Astrocyte of the spinal cord (primary cell): ENCODE data around the gene DCAF16.

ENCODE experiments used
- DNase-seq: peaks from one replicate; pipeline ENCODE4 v3.0.0; 2011; ENCODE audit warnings: low read depth, low spot score
- H3K4me3 ChIP-seq: 2 replicates; pipeline ENCODE4 v1.5.1; 2011; ENCODE audit warnings: low read depth, mild to moderate bottlenecking, low read length, moderate library complexity
- in situ Hi-C: cut with HindIII; loops from 2 replicates; pipeline ENCODE4 v1.10.0; 2017; ENCODE audit warnings: low sequenced_read_pairs
- TF ChIP-seq, protein P1 (sequence below): IDR thresholded peaks from 2 replicates; pipeline ENCODE4 v1.5.1; 2012; ENCODE audit warnings: low read depth, mild to moderate bottlenecking, low read length, inconsistent platforms

Gene DCAF16

DNA sequence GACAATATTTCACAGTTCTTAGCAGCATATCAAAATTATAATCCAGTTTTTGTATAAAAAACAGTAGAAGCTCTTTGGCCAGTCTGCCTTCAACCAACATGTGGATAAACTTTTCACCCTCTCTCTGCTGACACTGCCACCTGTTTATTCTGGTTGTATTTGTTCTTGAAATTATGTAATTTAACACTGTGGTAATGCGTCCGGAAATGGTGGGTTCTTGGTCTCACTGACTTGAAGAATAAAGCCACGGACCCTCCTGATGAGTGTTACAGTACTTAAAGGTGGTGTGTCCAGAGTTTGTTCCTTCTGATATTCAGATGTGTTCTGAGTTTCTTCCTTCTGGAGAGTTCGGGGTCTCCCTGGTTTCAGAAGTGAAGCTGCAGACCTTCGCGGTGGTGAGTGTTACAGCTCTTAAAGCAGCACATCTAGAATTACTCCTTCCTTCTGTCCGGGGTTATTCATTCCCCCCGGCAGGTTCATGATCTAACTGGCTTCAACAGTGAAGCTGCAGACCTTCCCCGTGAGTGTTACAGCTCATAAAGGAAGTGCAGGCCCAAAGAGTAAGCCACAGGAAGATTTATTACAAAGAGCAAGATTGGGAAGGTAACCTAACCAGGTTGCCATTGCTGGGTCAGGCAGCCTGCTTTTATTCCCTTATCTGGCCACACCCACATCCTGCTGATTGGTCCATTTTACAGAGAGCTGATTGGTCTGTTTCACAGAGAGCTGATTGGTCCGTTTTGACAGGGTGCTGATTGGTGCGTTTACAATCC lies 44.9 kb downstream of the DCAF16 start:
- TF ChIP-seq, protein P1, sequence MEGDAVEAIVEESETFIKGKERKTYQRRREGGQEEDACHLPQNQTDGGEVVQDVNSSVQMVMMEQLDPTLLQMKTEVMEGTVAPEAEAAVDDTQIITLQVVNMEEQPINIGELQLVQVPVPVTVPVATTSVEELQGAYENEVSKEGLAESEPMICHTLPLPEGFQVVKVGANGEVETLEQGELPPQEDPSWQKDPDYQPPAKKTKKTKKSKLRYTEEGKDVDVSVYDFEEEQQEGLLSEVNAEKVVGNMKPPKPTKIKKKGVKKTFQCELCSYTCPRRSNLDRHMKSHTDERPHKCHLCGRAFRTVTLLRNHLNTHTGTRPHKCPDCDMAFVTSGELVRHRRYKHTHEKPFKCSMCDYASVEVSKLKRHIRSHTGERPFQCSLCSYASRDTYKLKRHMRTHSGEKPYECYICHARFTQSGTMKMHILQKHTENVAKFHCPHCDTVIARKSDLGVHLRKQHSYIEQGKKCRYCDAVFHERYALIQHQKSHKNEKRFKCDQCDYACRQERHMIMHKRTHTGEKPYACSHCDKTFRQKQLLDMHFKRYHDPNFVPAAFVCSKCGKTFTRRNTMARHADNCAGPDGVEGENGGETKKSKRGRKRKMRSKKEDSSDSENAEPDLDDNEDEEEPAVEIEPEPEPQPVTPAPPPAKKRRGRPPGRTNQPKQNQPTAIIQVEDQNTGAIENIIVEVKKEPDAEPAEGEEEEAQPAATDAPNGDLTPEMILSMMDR: no peak
- no peak overlapping the region for H3K4me3 ChIP-seq
- no peak for DNase-seq
- in situ Hi-C loops: no loop called here

DNA sequence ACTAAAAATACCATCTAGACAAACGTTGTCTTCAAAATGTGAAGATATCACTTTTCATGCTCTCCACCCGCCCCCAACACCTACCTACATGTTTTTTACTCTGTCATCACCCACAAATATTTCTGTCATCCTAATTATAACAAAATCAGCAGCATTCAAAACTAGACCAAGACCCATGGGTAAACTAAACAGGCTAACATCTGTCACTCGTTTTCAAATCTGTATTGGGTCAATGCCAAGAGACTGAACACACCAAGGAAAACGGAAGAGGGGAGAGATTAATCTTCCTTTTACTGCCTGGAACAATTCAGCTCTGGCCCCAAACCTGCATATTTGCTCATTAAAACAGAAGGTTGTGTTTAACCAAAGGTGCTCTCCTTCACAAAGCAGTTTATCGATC lies 46.6 kb downstream of the DCAF16 start:
- TF ChIP-seq, protein P1: no peak
- no peak for DNase-seq
- no peak overlapping the region for H3K4me3 ChIP-seq
- in situ Hi-C loops: no loop called here

DNA sequence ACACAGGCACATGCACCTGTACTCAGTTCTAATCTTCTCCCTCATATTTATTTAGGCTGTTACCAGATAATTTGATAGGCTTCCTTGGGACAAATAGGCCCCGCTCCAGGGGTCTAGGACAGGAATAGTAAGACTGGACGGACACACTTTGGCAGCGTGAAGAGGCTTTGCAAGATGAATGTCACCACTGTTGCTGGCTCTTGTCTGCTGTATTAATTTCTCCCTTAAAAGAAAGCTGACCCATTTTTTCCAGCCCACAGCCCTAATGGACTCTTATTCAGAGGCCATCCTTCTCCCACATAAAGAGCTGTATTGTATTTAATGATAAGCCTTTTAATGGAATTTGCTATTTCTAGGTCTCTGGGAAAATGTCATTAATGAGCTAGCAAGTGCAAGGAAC lies 47.1 kb downstream of the DCAF16 start:
- in situ Hi-C loops: no loop called here
- TF ChIP-seq, protein P1: no peak
- DNase-seq: no peak
- H3K4me3 ChIP-seq: no peak overlapping the region

DNA sequence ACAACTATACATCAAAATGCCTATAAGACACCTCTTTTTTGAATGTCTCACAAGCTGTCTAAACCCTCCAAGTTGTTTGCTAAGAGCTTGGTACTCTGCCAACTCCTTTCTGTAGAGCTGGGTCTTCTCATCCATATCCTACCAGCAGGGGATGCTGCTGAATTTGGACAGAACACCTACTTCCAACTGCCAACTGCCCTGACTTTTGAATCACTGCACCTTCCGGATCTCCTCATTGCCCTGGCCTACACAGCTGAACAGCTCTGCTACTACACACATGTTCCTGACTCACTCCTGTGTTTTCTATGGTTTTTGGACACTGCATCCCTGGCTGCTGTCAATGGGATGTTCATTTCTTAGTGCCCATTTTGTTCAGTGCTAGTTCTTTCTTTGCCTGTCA lies 47.8 kb downstream of the DCAF16 start:
- TF ChIP-seq, protein P1: peak; percentile 21
- no peak overlapping the region for H3K4me3 ChIP-seq
- in situ Hi-C loops: no loop called here
- DNase-seq: peak; percentile 22

DNA sequence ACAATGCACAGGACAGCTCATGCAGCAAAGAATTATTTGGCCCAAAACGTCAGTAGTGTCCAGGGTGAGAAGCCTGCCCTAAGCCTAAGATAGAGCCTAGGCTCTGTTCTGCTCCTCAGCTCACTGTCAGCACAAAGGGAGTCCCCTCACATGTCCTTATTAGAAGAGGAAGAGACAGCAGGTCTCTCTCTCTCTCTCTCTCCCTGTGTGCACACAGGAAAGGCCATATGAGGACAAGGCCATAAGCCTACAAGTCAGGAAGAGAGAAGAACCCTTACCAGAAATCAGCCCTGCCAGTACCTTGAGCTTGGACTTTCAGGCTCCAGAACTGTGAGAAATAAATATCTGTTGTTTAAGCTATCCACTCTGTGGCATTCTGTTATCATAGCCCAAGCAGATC lies 49.5 kb downstream of the DCAF16 start:
- TF ChIP-seq, protein P1: no peak
- no peak overlapping the region for H3K4me3 ChIP-seq
- no peak for DNase-seq
- in situ Hi-C loops: no loop called here

DNA sequence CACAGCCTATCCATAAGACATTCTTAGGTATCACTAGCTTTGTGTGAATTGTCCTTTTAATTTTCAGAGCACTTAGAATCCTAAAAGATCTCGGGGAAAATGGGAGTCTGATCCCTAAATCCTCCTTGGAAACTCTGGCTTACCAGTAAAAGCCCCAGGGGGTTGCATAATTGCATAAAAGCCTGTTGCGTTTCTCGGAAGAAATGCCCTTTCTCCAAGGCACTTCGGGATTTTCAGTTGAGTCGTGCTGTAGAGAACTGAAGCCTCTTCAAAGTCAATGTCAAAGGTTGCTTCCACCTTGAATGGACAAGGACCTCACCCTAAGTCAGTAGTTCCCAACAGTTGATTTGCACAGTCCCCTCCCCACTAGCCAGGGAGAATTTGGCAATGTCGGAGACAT lies 49.9 kb downstream of the DCAF16 start:
- DNase-seq: no peak
- in situ Hi-C loops: no loop called here
- TF ChIP-seq, protein P1: no peak
- H3K4me3 ChIP-seq: no peak overlapping the region

DNA sequence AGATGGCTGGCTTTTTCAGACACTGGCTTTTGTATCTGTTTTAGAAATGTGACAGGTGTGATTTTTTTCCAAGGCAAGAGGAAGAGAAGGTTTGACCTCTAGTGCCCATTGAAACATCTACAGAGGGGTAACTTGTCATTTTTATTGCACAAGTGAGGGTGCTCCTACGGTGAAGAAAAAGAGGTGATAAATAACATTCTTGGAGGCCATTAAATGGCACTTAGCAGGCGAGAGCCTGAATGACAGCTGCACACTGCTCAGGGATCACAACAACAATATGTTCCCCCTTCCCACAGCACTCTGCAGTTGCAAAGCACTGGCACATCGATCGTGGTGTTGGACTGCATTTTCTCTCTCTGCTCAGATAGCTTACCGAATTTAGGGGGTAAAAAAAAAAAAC lies 52.1 kb downstream of the DCAF16 start:
- TF ChIP-seq, protein P1: no peak
- DNase-seq: no peak
- in situ Hi-C loops: no loop called here
- H3K4me3 ChIP-seq: no peak overlapping the region
